ENCODE measurements around the gene IMMP2L.

The IMMP2L gene

GRCh38 chr7:110827936-110828335 lies 734.4 kb downstream of the IMMP2L start:
- no peak for DNase-seq
- H3K9me3 ChIP-seq: no peaks in the 10 kb centered on the region
- no peaks in the 10 kb centered on the region for H3K27me3 ChIP-seq
- no peaks in the 10 kb centered on the region for H3K36me3 ChIP-seq
- H3K4me1 ChIP-seq: no peaks in the 10 kb centered on the region
- H3K4me3 ChIP-seq (ENCODE audit: low read depth, low read length): no peak overlapping the region
- TF ChIP-seq, protein P1, sequence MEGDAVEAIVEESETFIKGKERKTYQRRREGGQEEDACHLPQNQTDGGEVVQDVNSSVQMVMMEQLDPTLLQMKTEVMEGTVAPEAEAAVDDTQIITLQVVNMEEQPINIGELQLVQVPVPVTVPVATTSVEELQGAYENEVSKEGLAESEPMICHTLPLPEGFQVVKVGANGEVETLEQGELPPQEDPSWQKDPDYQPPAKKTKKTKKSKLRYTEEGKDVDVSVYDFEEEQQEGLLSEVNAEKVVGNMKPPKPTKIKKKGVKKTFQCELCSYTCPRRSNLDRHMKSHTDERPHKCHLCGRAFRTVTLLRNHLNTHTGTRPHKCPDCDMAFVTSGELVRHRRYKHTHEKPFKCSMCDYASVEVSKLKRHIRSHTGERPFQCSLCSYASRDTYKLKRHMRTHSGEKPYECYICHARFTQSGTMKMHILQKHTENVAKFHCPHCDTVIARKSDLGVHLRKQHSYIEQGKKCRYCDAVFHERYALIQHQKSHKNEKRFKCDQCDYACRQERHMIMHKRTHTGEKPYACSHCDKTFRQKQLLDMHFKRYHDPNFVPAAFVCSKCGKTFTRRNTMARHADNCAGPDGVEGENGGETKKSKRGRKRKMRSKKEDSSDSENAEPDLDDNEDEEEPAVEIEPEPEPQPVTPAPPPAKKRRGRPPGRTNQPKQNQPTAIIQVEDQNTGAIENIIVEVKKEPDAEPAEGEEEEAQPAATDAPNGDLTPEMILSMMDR (IDR thresholded peaks at IDR 0.05; ENCODE audit: low read depth, low read length): no peak

GRCh38 chr7:110827287-110827855 lies 734.9 kb downstream of the IMMP2L start:
- TF ChIP-seq, protein P1 (IDR thresholded peaks at IDR 0.05; ENCODE audit: low read depth, low read length): no peak
- Histone ChIP-seq H3K9me3 (no peaks in the 10 kb centered on the region), H3K4me3 (ENCODE audit: low read depth, low read length) (no peak overlapping the region), H3K27me3 (no peaks in the 10 kb centered on the region), H3K4me1 (no peaks in the 10 kb centered on the region), H3K36me3 (no peaks in the 10 kb centered on the region)
- no peak for DNase-seq

DNA sequence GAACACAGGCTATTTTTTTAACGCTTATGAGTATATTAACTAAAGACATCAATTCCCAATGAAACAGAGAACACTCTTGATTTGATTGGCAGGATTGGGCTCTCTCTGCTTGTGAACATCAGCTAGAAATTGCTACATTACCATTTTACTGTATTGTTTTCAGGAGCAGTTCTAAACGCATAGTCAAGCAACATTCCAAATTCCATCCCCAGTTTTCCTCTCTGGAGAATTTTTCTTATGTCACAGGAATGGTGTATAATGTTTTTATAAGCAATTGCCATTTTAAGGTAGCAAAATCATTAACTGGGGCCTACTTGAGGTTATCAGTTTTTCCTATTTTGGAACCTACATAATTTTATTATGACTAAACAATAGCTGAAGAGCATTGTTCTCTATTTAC lies 748.3 kb downstream of the IMMP2L start:
- DNase-seq: no peak
- Histone ChIP-seq H3K27me3 (no peaks in the 10 kb centered on the region), H3K36me3 (no peaks in the 10 kb centered on the region), H3K4me1 (no peaks in the 10 kb centered on the region), H3K4me3 (ENCODE audit: low read depth, low read length) (no peak overlapping the region), H3K9me3 (no peaks in the 10 kb centered on the region)
- TF ChIP-seq, protein P1 (IDR thresholded peaks at IDR 0.05; ENCODE audit: low read depth, low read length): no peak

GRCh38 chr7:110809832-110810231 lies 752.5 kb downstream of the IMMP2L start:
- TF ChIP-seq, protein P1 (IDR thresholded peaks at IDR 0.05; ENCODE audit: low read depth, low read length): no peak
- DNase-seq: no peak
- H3K4me3 ChIP-seq (ENCODE audit: low read depth, low read length): no peak overlapping the region
- H3K9me3 ChIP-seq: no peaks in the 10 kb centered on the region
- H3K4me1 ChIP-seq: no peaks in the 10 kb centered on the region
- H3K27me3 ChIP-seq: no peaks in the 10 kb centered on the region
- no peaks in the 10 kb centered on the region for H3K36me3 ChIP-seq

DNA sequence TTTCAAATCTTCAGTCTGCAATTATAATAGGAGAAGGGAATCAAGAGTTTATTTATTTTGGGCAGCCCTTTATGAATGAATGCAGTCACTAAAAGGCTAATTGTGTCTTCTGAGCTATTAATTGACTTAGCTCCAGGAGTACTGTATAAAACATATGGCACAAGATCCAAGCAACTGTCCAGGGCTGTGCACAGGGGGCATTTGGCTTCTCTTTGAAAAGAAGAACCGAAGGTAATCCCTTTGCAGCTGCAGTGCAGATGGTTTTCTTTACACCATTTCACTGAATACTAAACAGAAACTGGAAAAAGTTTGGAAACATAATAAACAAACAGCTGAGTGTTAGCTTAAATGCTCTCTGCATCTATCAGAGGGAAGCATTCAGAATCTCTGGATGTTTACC lies 753.9 kb downstream of the IMMP2L start:
- TF ChIP-seq, protein P1 (IDR thresholded peaks at IDR 0.05; ENCODE audit: low read depth, low read length): no peak
- H3K9me3 ChIP-seq: no peaks in the 10 kb centered on the region
- DNase-seq: no peak

GRCh38 chr7:110804501-110804900 lies 757.8 kb downstream of the IMMP2L start:
- no peak overlapping the region for H3K4me3 ChIP-seq (ENCODE audit: low read depth, low read length)
- no peak for DNase-seq
- TF ChIP-seq, protein P1 (IDR thresholded peaks at IDR 0.05; ENCODE audit: low read depth, low read length): no peak

More for the DNA sequence above, 753.9 kb downstream of the IMMP2L start:
- Histone ChIP-seq H3K27me3 (no peaks in the 10 kb centered on the region), H3K36me3 (no peaks in the 10 kb centered on the region), H3K4me3 (ENCODE audit: low read depth, low read length) (no peak overlapping the region), H3K4me1 (no peaks in the 10 kb centered on the region)

More at GRCh38 chr7:110804501-110804900, 757.8 kb downstream of the IMMP2L start:
- H3K4me1 ChIP-seq: no peaks in the 10 kb centered on the region
- no peaks in the 10 kb centered on the region for H3K36me3 ChIP-seq
- no peaks in the 10 kb centered on the region for H3K27me3 ChIP-seq
- H3K9me3 ChIP-seq: no peaks in the 10 kb centered on the region

Data from BE2C (cell line).